Fibroblast of peridontal ligament (primary cell): ENCODE measurements around the gene GAB2.

Source experiments
- DNase-seq: peaks from one replicate; pipeline ENCODE4 v3.0.0-alpha.2; 2010; ENCODE audit errors: extremely low read depth

Gene GAB2

DNA sequence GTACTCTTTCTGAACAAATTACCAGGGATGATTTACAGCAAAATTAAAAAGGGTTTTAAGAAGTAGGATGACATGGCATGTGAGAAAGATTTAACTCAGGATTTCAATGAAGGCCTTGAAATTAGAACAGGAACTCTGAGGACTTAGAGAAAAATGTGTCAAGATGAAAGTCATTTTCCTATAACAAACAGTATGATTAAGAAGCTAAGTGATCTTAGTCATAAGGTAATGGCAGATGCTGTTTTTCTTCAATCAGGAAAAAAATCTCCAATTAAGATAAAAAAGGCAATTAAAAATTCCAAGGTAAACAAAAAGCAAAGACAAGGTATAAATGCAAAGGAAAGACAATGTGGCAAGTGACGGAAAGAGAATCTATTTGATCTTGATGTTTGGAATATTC, 73.5 kb downstream of the GAB2 start:
- DNase-seq: no peak

DNA sequence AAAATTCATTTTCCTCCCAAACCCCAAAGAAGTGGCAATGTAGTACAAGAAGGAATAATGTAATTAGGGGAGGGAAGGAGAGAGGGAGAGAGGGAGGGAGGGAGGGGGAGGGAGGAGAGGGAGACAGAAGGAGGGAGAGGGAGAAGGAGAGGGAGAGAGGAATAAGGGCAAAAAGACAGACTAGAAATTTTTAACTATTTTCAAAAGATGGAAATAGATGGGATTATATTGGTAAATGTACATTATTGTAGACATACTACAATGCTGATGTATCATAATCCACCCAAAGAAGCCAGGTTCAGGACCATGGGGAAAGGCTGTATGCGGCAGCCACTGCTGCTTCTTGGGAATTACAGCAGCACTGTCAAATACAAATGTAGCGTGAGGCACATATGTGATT, 74.3 kb downstream of the GAB2 start:
- DNase-seq: no peak

- no peak for DNase-seq
Observed at GRCh38 chr11:78341841-78342240, 75.8 kb downstream of the GAB2 start.

- no peak for DNase-seq
Observed at GRCh38 chr11:78340530-78340929, 77.1 kb downstream of the GAB2 start.

- no peak for DNase-seq
Observed at GRCh38 chr11:78339945-78340344, 77.7 kb downstream of the GAB2 start.

DNA sequence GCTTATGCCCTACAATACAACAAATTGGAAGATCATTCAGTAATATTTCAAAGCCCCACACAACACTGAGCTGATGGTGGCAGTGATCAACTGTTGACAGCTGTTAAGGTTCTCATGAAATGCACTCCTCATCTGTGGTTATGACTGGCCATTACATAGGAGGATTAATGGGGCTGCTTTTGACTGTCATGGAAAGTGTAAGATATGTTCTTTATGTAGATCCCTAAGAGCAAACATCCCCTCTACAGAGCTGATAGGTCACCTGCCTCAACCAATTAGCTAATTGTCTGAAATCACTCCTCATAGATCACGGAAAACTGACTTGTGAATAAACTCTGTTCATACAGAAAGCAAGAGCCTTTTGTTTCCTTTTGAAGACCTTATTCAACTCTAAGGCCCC, 78.1 kb downstream of the GAB2 start:
- no peak for DNase-seq

GRCh38 chr11:78338702-78339101, 78.9 kb downstream of the GAB2 start:
- DNase-seq: no peak

DNA sequence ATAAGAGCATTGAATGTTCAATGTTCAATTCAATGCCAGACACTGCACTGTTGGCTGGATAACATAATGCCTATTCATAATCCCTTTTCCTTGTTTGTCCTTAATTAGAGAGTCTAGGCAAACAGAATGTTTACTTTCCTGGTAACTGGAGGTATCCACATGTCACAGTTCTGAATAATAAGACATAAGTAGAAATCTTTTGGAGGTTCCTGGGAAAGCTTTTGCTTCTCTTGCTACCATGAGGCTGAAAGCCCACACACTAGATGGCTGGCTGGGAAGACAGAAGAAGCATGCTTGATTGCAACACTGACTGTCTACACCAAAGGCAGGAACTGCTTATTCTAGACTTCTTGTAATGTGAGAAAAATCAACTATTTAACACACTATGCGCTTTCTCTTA, 79.5 kb downstream of the GAB2 start:
- DNase-seq: no peak

GRCh38 chr11:78337554-78337924, 80.1 kb downstream of the GAB2 start:
- no peak for DNase-seq

GRCh38 chr11:78336877-78337553, 80.6 kb downstream of the GAB2 start:
- DNase-seq: no peak

DNA sequence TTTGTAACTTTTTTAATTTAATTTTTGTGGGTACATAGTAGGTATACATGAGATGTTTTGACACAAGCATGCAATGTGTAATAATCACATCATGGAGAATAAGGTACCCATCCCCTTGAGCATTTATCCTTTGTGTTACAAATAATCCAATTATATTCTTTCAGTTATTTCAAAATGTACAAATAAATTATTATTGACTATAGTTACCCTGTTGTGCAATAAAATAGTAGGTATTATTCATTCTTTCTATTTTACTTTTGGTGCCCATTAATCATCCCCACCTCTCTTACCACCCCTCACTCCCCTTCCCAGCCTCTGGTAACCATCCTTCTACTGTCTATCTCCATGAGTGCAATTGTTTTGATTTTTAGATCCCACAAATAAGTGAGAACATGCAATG, 83.5 kb downstream of the GAB2 start:
- DNase-seq: no peak

DNA sequence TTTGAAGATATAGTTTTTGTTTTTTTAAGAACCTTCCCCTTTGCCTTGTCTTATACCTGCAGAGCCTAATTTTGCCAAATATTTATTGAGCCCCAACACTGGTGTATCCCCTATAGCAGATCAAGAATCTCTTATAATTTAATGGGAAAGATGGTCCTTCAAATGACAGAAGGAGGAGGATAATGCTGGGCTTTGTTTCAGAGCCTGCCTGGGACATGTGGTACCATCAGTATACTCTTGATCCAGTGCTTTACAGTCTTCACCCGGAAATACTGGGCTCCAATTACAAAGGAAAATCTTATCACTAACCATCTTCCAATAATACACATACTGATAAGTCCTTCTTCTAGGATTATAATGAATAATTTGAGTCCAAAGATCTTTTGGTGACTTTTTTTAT, 84.7 kb downstream of the GAB2 start:
- DNase-seq: no peak

DNA sequence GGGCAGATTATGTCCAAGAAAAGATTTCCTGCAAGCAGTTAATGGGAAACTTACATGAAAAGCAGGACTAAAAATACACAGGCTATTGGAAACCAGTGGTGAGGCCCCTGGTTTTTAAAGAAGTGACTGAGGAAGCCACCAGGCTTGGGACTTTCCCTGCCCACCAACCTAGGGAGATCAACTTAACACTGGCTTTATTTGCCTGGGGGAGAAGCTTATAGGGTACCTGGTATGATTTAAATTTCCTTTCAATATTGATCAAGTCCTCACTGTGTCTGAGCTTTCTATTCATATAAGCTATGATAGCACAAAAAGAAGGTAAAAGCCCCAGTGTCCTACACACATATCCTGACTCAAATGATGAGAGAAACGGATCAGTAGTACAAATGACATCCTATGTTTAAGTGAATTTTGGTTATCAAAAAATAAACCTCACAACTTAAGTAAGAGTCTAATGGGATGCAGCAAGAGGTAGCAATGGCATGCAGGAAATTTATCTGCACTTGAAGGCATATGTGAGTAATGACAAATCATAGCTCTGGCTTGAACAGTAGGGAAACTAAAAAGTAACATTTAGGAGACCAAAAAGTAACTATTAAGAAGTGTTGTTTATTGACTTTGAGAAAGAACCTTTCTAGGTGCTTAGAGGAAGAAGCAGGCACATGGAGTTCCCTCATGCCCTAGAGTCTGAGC, 85.3 kb downstream of the GAB2 start:
- no peak for DNase-seq

DNA sequence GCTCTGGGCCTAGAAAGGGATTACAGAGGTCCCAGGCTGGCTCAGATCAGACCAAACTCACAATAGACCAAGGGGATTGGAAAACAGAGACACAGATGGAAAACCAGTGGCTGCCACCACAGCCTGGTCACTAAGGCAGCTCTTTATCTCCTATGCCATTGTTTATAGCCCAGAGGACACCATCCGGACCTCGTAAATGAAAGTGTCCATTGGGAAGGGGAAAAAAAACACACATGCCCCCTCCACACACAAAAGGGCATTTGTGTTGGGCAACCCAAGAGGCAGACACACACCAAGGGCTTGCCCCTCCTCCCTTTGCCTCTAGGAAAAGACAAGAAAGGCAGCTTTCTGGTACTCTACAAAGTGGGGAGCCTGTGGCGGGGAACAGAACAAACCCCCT, 85.9 kb downstream of the GAB2 start:
- no peak for DNase-seq

DNA sequence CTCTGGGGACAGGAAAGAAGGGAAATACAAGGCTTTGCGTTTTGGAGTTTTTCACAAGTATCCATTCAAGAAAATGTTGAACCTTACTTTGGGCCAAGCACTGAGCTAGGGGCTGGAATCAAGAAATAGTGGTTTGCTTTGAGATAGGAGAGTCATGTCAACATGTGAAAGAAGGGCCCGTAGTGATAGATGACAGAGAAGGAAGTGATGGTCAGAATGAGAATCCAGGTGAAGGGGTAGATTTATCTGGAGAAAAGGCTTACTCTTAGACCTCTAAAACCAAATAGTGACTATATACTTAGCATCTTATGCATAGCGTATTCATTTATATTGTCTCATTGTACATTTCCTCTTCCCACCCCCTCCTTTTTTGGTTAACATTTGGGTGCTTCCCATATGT, 87.3 kb downstream of the GAB2 start:
- DNase-seq: no peak

- DNase-seq: no peak
Observed at GRCh38 chr11:78327945-78328344, 89.7 kb downstream of the GAB2 start.

DNA sequence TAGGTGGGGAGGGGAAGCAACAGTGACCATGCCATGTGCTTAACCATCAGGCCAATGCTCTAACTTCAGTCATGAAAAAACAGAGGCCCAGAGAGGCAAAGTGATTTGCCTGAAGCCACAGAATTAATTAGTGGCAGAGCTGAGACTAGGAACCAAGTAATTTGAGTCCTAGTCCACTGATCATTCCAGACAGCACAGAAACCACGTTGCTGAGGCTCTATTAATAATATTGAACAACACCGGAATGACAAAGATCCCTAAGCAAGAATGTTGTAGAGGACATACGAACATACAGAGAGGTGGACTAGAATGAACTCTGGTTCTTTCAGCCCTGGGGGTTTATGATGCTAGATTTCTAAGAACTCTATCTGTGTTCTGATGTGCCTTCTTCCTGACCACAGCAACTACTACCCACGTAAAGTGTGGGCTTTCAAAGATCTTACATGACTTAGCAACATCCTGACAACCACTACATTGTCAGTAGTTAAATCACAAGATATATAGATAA, 92.3 kb downstream of the GAB2 start:
- no peak for DNase-seq

DNA sequence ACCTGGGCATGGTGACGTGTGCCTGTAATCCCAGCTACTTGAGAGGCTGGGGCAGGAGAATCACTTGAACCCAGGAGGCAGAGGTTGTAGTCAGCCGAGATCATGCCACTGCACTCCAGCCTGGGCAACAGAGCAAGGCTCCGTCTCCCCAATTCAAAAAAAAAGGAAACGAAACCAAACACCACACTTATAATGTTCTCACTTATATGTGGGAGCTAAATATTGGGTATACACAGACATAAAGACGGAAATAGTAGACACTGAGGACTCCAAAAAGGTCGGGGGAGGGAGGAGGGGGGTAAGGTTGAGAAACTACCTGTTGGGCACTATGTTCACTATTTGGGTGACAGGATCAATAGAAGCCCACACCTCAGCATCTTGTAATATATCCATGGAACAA, 94.3 kb downstream of the GAB2 start:
- DNase-seq: no peak

DNA sequence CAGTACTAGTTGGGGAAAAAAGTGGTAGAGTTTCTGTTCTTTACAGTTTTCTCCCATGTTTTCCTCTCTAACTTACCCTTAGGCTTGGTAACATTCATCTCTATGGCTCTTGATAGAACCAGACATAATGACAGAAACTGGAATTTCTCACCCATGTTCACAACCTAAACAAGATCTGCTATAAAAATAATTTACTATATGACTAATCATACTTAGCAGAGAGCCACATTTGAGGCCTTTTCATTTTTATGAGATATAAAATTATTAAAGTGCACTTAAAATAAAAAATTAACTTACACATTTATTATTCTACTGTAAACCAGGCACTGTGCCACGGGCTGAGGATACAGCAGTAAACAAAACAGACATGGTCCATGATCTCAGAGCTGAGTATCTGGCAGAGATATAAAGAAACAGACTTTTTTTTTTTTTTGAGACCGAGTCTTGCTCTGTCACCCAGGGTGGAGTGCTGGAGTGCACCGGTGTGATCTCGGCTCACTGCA, 98.1 kb downstream of the GAB2 start:
- DNase-seq: peak; percentile 34

DNA sequence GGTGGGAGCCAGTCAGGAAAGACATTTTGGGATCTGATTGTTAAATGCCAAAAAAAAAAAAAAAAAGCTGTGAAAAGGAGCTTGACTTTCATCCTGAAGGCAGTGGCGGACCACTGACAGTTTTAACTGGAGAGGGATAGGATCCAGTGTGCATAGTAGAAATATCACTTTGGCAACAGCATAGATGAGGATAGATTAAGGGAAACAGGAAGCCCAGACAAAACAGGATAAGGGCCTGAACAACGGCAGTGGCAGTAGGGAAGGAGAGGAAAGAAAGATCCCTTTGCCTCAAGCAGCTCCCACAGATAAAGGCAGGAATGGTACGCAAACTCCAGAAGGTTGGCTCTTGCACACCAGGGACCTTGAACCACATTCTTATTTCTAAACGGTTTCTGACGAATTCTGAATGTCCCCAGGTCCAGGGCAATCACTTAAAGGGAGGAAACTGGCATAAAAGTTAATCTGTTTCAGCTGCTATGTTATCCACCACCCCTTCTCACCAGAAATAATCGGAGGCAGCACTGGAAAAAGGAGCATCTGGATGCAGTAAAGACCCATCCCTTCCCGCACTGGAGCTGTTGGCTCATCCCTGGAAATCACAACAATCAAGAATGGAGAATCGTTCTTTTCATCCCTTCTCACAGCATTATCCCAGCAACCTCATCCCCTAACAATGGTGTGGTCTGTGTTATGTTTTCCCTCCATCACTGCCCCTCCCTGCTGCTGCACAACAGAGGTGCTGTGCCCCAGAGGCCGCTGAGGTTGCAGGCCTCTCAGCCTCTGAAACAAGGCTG, 99.1 kb downstream of the GAB2 start:
- DNase-seq: peak; percentile 39

GRCh38 chr11:78315724-78316123, 101.9 kb downstream of the GAB2 start:
- no peak for DNase-seq

- no peak for DNase-seq
Observed at GRCh38 chr11:78314762-78315161, 102.9 kb downstream of the GAB2 start.

- no peak for DNase-seq
Observed at GRCh38 chr11:78313898-78314297, 103.7 kb downstream of the GAB2 start.
